ENCODE results near the gene FAM240B.

The FAM240B gene

GRCh38 chr9:38720083-38720745 is at the start of gene FAM240B:
Gene FAM240B, minus strand, starts transcription at chr9:38720133. Its CDS starts 16,134 bp downstream, at chr9:38703999.
- DNase-seq (ENCODE audit: low read depth) = no peak
- no peak for TF ChIP-seq POLR2A (IDR thresholded peaks at IDR 0.05; ENCODE audit: extremely low read depth, insufficient read length)
- TF ChIP-seq, protein P1, sequence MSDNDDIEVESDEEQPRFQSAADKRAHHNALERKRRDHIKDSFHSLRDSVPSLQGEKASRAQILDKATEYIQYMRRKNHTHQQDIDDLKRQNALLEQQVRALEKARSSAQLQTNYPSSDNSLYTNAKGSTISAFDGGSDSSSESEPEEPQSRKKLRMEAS (IDR thresholded peaks at IDR 0.05; ENCODE audit: low read depth, low read length) = no peak
- TF ChIP-seq CTCF (IDR thresholded peaks at IDR 0.05; ENCODE audit: low read depth, low read length) = no peak
- TF ChIP-seq MYC (IDR thresholded peaks at IDR 0.05; ENCODE audit: low read depth, low read length) = no peak
- no peak within 1 kb of the TSS for H3K4me3 ChIP-seq (ENCODE audit: low read depth, low read length)

- TF ChIP-seq, protein P1 (IDR thresholded peaks at IDR 0.05; ENCODE audit: low read depth, low read length) = no peak
- no peak for TF ChIP-seq POLR2A (IDR thresholded peaks at IDR 0.05; ENCODE audit: extremely low read depth, insufficient read length)
- TF ChIP-seq CTCF (IDR thresholded peaks at IDR 0.05; ENCODE audit: low read depth, low read length) = no peak
- no peak for TF ChIP-seq MYC (IDR thresholded peaks at IDR 0.05; ENCODE audit: low read depth, low read length)
- DNase-seq (ENCODE audit: low read depth) = no peak
- no peak overlapping the region for H3K4me3 ChIP-seq (ENCODE audit: low read depth, low read length)
Measured at GRCh38 chr9:38768351-38768761, 48.4 kb upstream of the FAM240B start.

DNA sequence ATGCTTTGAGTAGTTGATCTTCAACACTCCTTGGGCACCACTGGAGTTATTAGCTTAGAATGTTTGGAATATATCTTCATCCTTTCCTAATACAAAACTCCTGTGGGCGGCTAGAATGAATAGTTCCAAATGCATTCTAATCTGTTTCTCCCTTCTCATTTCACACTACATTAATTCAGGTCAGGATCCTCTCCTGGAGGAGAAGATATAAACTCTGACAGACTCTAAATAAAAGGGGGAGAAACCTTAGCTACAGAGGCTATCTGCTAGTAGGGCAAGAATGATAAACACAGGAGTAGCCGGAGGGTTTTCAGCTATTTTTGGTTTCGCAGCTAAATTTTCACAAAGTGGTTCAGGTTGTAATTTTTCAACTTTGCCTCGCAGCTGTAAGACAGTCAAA is 45.2 kb upstream of the FAM240B start:
- no peak for TF ChIP-seq POLR2A (IDR thresholded peaks at IDR 0.05; ENCODE audit: extremely low read depth, insufficient read length)
- no peak for TF ChIP-seq MYC (IDR thresholded peaks at IDR 0.05; ENCODE audit: low read depth, low read length)
- TF ChIP-seq, protein P1 (IDR thresholded peaks at IDR 0.05; ENCODE audit: low read depth, low read length) = no peak
- TF ChIP-seq CTCF (IDR thresholded peaks at IDR 0.05; ENCODE audit: low read depth, low read length) = no peak
- no peak for DNase-seq (ENCODE audit: low read depth)

DNA sequence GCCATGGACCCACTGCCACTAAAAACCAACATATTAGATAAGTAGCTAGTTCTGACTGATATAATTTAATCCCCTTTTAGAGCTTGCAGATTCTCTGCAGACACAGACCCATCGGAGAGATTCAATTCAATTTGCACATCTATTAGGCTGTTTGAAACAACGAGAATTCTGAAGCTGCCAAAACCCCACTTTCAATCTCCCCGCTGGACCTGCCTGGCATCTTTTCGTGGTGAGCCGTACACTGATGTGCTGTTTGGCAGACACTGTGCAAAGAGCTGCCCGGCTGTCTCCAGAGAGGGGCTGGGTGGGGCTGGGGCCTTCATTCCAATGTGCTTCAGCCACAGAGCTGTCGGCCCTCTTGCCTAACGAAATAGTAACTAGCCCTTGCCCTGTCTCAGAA is 42.1 kb upstream of the FAM240B start:
- TF ChIP-seq POLR2A (IDR thresholded peaks at IDR 0.05; ENCODE audit: extremely low read depth, insufficient read length) (no peak), CTCF (IDR thresholded peaks at IDR 0.05; ENCODE audit: low read depth, low read length) (no peak), MYC (IDR thresholded peaks at IDR 0.05; ENCODE audit: low read depth, low read length) (no peak)
- TF ChIP-seq, protein P1 (IDR thresholded peaks at IDR 0.05; ENCODE audit: low read depth, low read length) = no peak
- no peak for DNase-seq (ENCODE audit: low read depth)
- H3K4me3 ChIP-seq (ENCODE audit: low read depth, low read length) = no peak overlapping the region

More for the DNA sequence above, 45.2 kb upstream of the FAM240B start:
- no peak overlapping the region for H3K4me3 ChIP-seq (ENCODE audit: low read depth, low read length)

DNA sequence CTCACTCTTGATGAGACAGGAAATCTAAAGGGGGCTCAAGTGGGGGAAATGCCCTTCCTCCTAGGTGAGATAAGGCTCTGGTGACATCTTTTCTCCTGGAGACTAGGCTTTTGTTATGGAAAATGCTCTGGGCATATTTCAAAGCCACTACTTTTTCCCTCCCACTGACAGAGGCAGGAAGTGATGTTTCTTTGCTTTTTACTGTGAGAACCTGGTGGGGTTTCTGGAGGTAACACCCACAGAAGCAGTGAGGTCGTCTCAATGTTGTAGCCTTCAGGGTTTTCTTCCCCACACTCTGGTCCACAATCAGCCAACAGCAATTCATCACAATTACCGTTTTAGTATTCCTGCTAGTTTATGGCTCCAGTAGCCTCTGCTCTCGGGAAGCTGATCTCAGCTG is 41.4 kb upstream of the FAM240B start:
- H3K4me3 ChIP-seq (ENCODE audit: low read depth, low read length) = no peak overlapping the region
- DNase-seq (ENCODE audit: low read depth) = no peak
- TF ChIP-seq, protein P1 (IDR thresholded peaks at IDR 0.05; ENCODE audit: low read depth, low read length) = no peak
- TF ChIP-seq POLR2A (IDR thresholded peaks at IDR 0.05; ENCODE audit: extremely low read depth, insufficient read length) (no peak), CTCF (IDR thresholded peaks at IDR 0.05; ENCODE audit: low read depth, low read length) (no peak)
